Endothelial cell of umbilical vein (primary cell): Measurements from ENCODE around the gene CPD. TPM values are rescaled to one million over a fixed set of nuclear protein-coding genes. Genes with fewer than 3 reads are reported as not detected.

Source experiments
- BruUV-seq: library from RNA; stranded (reverse); fragments of 400-500 nt; replicated peaks from 2 replicates; lab custom pipeline; 2021; lab: Mats Ljungman, UMichigan
- CTCF ChIA-PET: fragments of 300-600, 350-600 bp; sonication (Branson Sonifier 250); formaldehyde crosslinking; loops from one replicate; lab custom pipeline; 2021; ENCODE audit warnings: antibody characterized with exemption, inconsistent platforms; lab: Charles Lee
- POLR2A ChIA-PET: fragments of 300-600, 350-600 bp; sonication (Branson Sonifier 250); formaldehyde crosslinking; loops from one replicate; lab custom pipeline; 2021; ENCODE audit warnings: antibody characterized with exemption, inconsistent platforms; lab: Charles Lee
- DNase-seq: peaks from one replicate; pipeline ENCODE4 v3.0.0-alpha.2; 2011; ENCODE audit warnings: low read depth, low spot score
- FAIRE-seq: peaks from 2 replicates; lab custom pipeline; 2011; peaks lifted over from hg19 to GRCh38; lab: Jason Lieb, UNC
- H2AFZ ChIP-seq: 2 replicates; pipeline ENCODE4 v1.6.0; 2012; ENCODE audit warnings: low read depth, low read length, control low read depth, inconsistent platforms
- H3K27ac ChIP-seq: 2 replicates; pipeline ENCODE4 v1.5.1; 2011; ENCODE audit warnings: low read depth, mild to moderate bottlenecking, control low read depth, low read length, moderate library complexity; ENCODE audit not compliant: insufficient read depth
- H3K27me3 ChIP-seq, 2 experiments: 2 replicates each; pipeline versions ENCODE4 v1.6.0 to v1.6.1; 2011; ENCODE audit warnings: low read length in 2 of 2, mixed read lengths in 1 of 2; ENCODE audit not compliant: control insufficient read depth in 2 of 2, insufficient read depth in 2 of 2
- H3K36me3 ChIP-seq, 2 experiments: 2 replicates in 1 of 2; 3 replicates in 1 of 2; pipeline ENCODE4 v1.5.1; 2011; ENCODE audit warnings: low read length in 2 of 2, mild to moderate bottlenecking in 1 of 2, moderate library complexity in 1 of 2; ENCODE audit not compliant: control insufficient read depth in 2 of 2, insufficient read depth in 2 of 2; ENCODE audit errors: extremely low read depth in 1 of 2
- H3K4me1 ChIP-seq: 3 replicates; pipeline ENCODE4 v1.5.1; 2011; ENCODE audit warnings: mild to moderate bottlenecking, low read length; ENCODE audit not compliant: control insufficient read depth, insufficient read depth; ENCODE audit errors: extremely low read depth
- H3K4me2 ChIP-seq: 2 replicates; pipeline ENCODE4 v1.6.1; 2011; ENCODE audit warnings: low read length, control low read depth, mixed read lengths; ENCODE audit not compliant: insufficient read depth
- H3K4me3 ChIP-seq, 3 experiments: fragments of 200-600 bp in 1 of 3; sonication (generic), shearing (Covaris generic) in 1 of 3; replicated peaks in 1 of 3; 2 replicates each; pipeline ENCODE4 v1.5.1; 2011 to 2016; ENCODE audit warnings: control low read depth in 3 of 3, low read length in 3 of 3, mild to moderate bottlenecking in 2 of 3, inconsistent platforms in 1 of 3, low read depth in 1 of 3, moderate library complexity in 1 of 3; ENCODE audit not compliant: insufficient read depth in 1 of 3
- H3K79me2 ChIP-seq: 2 replicates; pipeline ENCODE4 v1.6.0; 2012; ENCODE audit warnings: low read length, inconsistent platforms; ENCODE audit not compliant: control insufficient read depth, insufficient read depth
- H3K9ac ChIP-seq: replicated peaks from 2 replicates; pipeline ENCODE3; 2011; ENCODE audit warnings: low read length, control low read depth; ENCODE audit not compliant: insufficient read depth; ENCODE audit errors: extremely low read depth
- H3K9me1 ChIP-seq: replicated peaks from 3 replicates; pipeline ENCODE4 v1.6.0; 2011; ENCODE audit warnings: mild to moderate bottlenecking, low read length; ENCODE audit not compliant: control insufficient read depth, insufficient read depth; ENCODE audit errors: extremely low read depth
- H3K9me3 ChIP-seq: replicated peaks from 2 replicates; pipeline ENCODE4 v1.5.1; 2012; ENCODE audit warnings: low read length, inconsistent platforms; ENCODE audit not compliant: control insufficient read depth, insufficient read depth
- H4K20me1 ChIP-seq: replicated peaks from 2 replicates; pipeline ENCODE3; 2011; ENCODE audit warnings: mild to moderate bottlenecking, low read length; ENCODE audit not compliant: control insufficient read depth, insufficient read depth; ENCODE audit errors: extremely low read depth
- EZH2 ChIP-seq: IDR thresholded peaks from 2 replicates; pipeline ENCODE4 v1.6.1; 2012; ENCODE audit warnings: borderline replicate concordance, low read depth, mild to moderate bottlenecking, moderate library complexity, low read length, inconsistent platforms; ENCODE audit not compliant: severe bottlenecking
- FOS ChIP-seq: IDR thresholded peaks from 2 replicates; pipeline ENCODE4 v1.6.1; 2011; ENCODE audit warnings: mild to moderate bottlenecking, low read length, moderate library complexity, borderline replicate concordance; ENCODE audit not compliant: insufficient read depth
- GATA2 ChIP-seq: IDR thresholded peaks from 2 replicates; pipeline ENCODE4 v1.7.0; 2011; ENCODE audit warnings: low read depth, mild to moderate bottlenecking, moderate library complexity, mixed read lengths, low read length; ENCODE audit not compliant: insufficient read length, insufficient read depth
- JUN ChIP-seq: IDR thresholded peaks from 2 replicates; pipeline ENCODE4 v1.6.1; 2011; ENCODE audit warnings: borderline replicate concordance, low read depth; ENCODE audit not compliant: insufficient read length, insufficient read depth
- MYC ChIP-seq: IDR thresholded peaks from one replicate; pipeline ENCODE4 v1.6.1; 2011; ENCODE audit warnings: mild to moderate bottlenecking, low read depth, low read length
- POLR2A ChIP-seq: IDR thresholded peaks from 2 replicates; pipeline ENCODE4 v1.6.1; 2012; ENCODE audit warnings: low read depth, mild to moderate bottlenecking, control low read depth, low read length
- POLR2AphosphoS5 ChIP-seq: IDR thresholded peaks from 2 replicates; pipeline ENCODE4 v1.6.1; 2012; ENCODE audit warnings: low read depth, mild to moderate bottlenecking, control low read depth, low read length, moderate library complexity; ENCODE audit not compliant: insufficient read depth
- dilution Hi-C: fragments of 300-500 bp; cut with MboI; formaldehyde crosslinking; loops from one replicate; pipeline ENCODE4 v1.15.0; 2019; ENCODE audit warnings: low sequenced_read_pairs; ENCODE audit not compliant: extremely low pct_ligation_motif_present
- intact Hi-C: fragments of 100-400 bp; cut with micrococcal nuclease; formaldehyde crosslinking; loops from one replicate; pipeline ENCODE4 v1.10.0; 2022
- polyA plus RNA-seq, 4 experiments: library from polyadenylated mRNA; depleted of rRNA in 3 of 4; stranded (reverse) in 3 of 4; unstranded in 1 of 4; fragments of >200 nt; gene quantifications; 2 replicates each; pipeline versions ENCODE4 v1.2.1 to v1.2.3, GENCODE V29; 2011 to 2012; ENCODE audit warnings: missing spikeins in 1 of 4
- total RNA-seq: library from RNA; stranded (reverse); gene quantifications from 2 replicates; pipeline ENCODE4 v1.2.3, GENCODE V29; 2021
- TF ChIP-seq, protein P1 (sequence below): IDR thresholded peaks from 2 replicates; pipeline ENCODE4 v1.6.1; 2011; ENCODE audit not compliant: insufficient read depth, insufficient read length
- TF ChIP-seq, protein P2 (sequence below), 2 donors: IDR thresholded peaks; 1 replicate in 1 of 2; 2 replicates in 1 of 2; pipeline ENCODE4 v1.5.1; 2011; ENCODE audit warnings: low read length in 2 of 2, mild to moderate bottlenecking in 2 of 2, moderate library complexity in 2 of 2, control low read depth in 1 of 2, inconsistent platforms in 1 of 2, low read depth in 1 of 2; ENCODE audit not compliant: insufficient read depth in 1 of 2; ENCODE audit errors: extremely low read depth in 1 of 2

Gene CPD
- total and polyA plus RNA-seq, 2 donors (not counting 3 experiments of a cell fraction or from before 2014, with no cell fraction given) = 18.3 to 63.6 TPM

DNA sequence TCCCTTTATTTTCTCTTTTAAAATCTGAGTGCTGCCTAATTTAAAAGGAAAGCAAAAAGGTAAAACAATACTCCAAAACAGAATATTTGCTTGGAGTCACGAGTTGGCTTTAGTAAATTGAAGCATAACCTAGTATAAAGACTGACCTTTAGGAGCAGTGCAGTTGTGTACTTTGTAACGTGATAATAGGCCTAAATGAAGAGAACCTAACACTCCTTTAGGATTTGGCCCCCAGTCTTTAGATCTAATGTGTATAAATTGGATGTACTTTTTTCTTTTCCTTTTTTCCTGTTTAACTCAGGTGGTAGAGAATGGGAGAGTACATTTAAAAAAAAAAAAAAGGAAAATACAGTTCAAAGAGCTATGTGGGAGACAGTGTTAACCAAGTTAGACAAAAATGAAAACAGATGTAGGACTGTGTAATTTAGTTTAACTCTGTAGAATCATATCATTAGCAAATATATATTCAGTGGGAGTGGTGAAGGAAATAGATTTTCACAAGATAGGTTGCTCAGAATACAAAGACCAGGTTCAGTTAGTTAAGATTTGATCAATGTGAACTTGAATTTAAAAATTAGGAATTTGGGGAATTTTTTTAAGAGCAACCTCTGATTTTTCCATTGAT lies 16.8 kb downstream of the CPD start:
- no peak overlapping the region for H3K27ac ChIP-seq
- no peak overlapping the region for H3K4me3 ChIP-seq
- H3K4me2 ChIP-seq = no peak overlapping the region
- FAIRE-seq = no peak
- no peak for TF ChIP-seq POLR2AphosphoS5
- no peak for DNase-seq
- no peaks in the 10 kb centered on the region for H3K4me1 ChIP-seq
- H2AFZ ChIP-seq = no peak overlapping the region
- dilution Hi-C loops = no loop called here
- no peaks in the 10 kb centered on the region for H3K27me3 ChIP-seq
- H3K36me3 ChIP-seq = no peaks in the 10 kb centered on the region
- no TSS peak for BruUV-seq
- intact Hi-C loops = no loop called here
- CTCF ChIA-PET = interaction anchor here (0.6 to 1.6 kb wide), 4 partner anchors 11 to 216 kb away, joined by 3 to 4 read pairs (median 3); no protein-coding TSS in a partner anchor
- H3K9ac ChIP-seq = no peak overlapping the region
- H3K79me2 ChIP-seq = no peaks in the 10 kb centered on the region
- no peaks in the 10 kb centered on the region for H3K9me3 ChIP-seq
- peaks cover 4% of the 10 kb centered on the region for H4K20me1 ChIP-seq
- no peaks in the 10 kb centered on the region for H3K9me1 ChIP-seq
- POLR2A ChIA-PET = no interaction called here

DNA sequence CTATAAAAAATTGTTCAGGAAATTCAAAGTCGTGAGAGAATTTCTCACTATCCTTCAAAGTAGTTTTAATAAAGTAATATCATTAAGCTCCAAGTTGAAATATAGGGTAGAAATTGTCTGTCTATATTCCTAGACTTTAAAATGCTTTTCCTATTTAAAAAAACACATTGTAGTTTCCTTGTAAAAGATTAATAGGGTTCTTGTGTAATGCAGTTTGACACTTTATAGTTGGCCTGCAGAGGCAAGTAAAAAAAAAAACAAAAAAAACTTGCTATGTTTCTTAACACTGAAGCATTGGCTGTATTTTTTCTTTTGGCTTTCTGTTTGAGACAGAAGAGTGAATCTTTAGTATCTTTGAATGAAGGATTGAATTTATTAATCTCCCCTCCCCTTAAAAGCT lies 17.4 kb downstream of the CPD start:
- Histone ChIP-seq H3K4me1 (no peaks in the 10 kb centered on the region), H3K4me2 (no peak overlapping the region), H3K36me3 (no peaks in the 10 kb centered on the region), H3K9me1 (no peaks in the 10 kb centered on the region), H3K4me3 (no peak overlapping the region), H2AFZ (no peak overlapping the region), H3K9ac (no peak overlapping the region), H3K9me3 (no peaks in the 10 kb centered on the region), H3K27me3 (no peaks in the 10 kb centered on the region), H4K20me1 (peaks cover 4% of the 10 kb centered on the region), H3K27ac (no peak overlapping the region), H3K79me2 (no peaks in the 10 kb centered on the region)
- intact Hi-C loops = no loop called here
- FAIRE-seq = no peak
- BruUV-seq = no TSS peak
- POLR2A ChIA-PET = no interaction called here
- no peak for DNase-seq
- CTCF ChIA-PET = interaction anchor here (0.6 to 1.6 kb wide), 3 partner anchors 10 to 215 kb away, joined by 3 read pairs; no protein-coding TSS in a partner anchor
- dilution Hi-C loops = no loop called here
- TF ChIP-seq POLR2A = no peak
- TF ChIP-seq, protein P1, sequence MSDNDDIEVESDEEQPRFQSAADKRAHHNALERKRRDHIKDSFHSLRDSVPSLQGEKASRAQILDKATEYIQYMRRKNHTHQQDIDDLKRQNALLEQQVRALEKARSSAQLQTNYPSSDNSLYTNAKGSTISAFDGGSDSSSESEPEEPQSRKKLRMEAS = no peak
- TF ChIP-seq EZH2 = no peak
- no peak for TF ChIP-seq JUN
- no peak for TF ChIP-seq FOS
- TF ChIP-seq GATA2 = no peak
- no peak for TF ChIP-seq MYC
- TF ChIP-seq, protein P2, sequence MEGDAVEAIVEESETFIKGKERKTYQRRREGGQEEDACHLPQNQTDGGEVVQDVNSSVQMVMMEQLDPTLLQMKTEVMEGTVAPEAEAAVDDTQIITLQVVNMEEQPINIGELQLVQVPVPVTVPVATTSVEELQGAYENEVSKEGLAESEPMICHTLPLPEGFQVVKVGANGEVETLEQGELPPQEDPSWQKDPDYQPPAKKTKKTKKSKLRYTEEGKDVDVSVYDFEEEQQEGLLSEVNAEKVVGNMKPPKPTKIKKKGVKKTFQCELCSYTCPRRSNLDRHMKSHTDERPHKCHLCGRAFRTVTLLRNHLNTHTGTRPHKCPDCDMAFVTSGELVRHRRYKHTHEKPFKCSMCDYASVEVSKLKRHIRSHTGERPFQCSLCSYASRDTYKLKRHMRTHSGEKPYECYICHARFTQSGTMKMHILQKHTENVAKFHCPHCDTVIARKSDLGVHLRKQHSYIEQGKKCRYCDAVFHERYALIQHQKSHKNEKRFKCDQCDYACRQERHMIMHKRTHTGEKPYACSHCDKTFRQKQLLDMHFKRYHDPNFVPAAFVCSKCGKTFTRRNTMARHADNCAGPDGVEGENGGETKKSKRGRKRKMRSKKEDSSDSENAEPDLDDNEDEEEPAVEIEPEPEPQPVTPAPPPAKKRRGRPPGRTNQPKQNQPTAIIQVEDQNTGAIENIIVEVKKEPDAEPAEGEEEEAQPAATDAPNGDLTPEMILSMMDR (IDR thresholded peaks at IDR 0.05; ENCODE audit: extremely low read depth in 1 of 2, insufficient read depth in 1 of 2, low read depth in 1 of 2, low read length in 2 of 2) = no peak
- TF ChIP-seq POLR2AphosphoS5 = no peak
